Panc1 (cell line): ENCODE measurements around the gene TP53AIP1. TPM values are rescaled to one million over a fixed set of nuclear protein-coding genes. Genes with fewer than 3 reads are reported as not detected.

Source experiments
- ATAC-seq: fragments of 200-7000 bp; cut with Tn5 transposase; 2 replicates; pipeline ENCODE4 v1.9.1; 2020; ENCODE audit warnings: mild to moderate bottlenecking, moderate library complexity
- BruUV-seq: library from RNA; stranded (reverse); fragments of 400-500 nt; replicated peaks from 2 replicates; lab custom pipeline; 2021; lab: Mats Ljungman, UMichigan
- CTCF ChIA-PET: fragments of 300-600 bp; sonication (Branson Sonifier 250); formaldehyde crosslinking; loops from one replicate; lab custom pipeline; 2022; ENCODE audit warnings: antibody characterized with exemption; lab: Charles Lee
- POLR2A ChIA-PET: fragments of 300-600 bp; sonication (Branson Sonifier 250); formaldehyde crosslinking; loops from one replicate; lab custom pipeline; 2022; ENCODE audit warnings: antibody characterized with exemption; lab: Charles Lee
- DNase-seq: peaks from one replicate; pipeline ENCODE4 v3.0.0-alpha.2; 2010; ENCODE audit warnings: low read depth, low spot score
- H3K27ac ChIP-seq: 2 replicates; pipeline ENCODE4 v1.5.1; 2011; ENCODE audit warnings: mild to moderate bottlenecking, low read length, inconsistent platforms
- H3K27me3 ChIP-seq: fragments of 200-500 bp; sonication (Bioruptor generic); 2 replicates; pipeline ENCODE4 v1.6.0; 2014; ENCODE audit warnings: low read length, inconsistent platforms; ENCODE audit not compliant: control insufficient read depth, insufficient read depth
- H3K36me3 ChIP-seq: fragments of 200-500 bp; sonication (Bioruptor generic); 2 replicates; pipeline ENCODE4 v1.5.1; 2014; ENCODE audit warnings: inconsistent platforms, mild to moderate bottlenecking, low read length, moderate library complexity; ENCODE audit not compliant: control insufficient read depth, insufficient read depth
- H3K4me1 ChIP-seq: 2 replicates; pipeline ENCODE4 v1.5.1; 2011; ENCODE audit warnings: inconsistent platforms, mild to moderate bottlenecking, low read length, moderate library complexity; ENCODE audit not compliant: control insufficient read depth, insufficient read depth
- H3K4me3 ChIP-seq, 2 experiments: 2 replicates each; pipeline ENCODE4 v1.5.1; 2011 to 2012; ENCODE audit warnings: low read depth in 2 of 2, low read length in 2 of 2, mild to moderate bottlenecking in 2 of 2, inconsistent platforms in 1 of 2, moderate library complexity in 1 of 2
- H3K9me3 ChIP-seq: fragments of 200-500 bp; sonication (Bioruptor generic); 2 replicates; pipeline ENCODE4 v1.5.1; 2014; ENCODE audit warnings: low read depth, mild to moderate bottlenecking, inconsistent platforms, low read length, moderate library complexity; ENCODE audit not compliant: control insufficient read depth, insufficient read depth
- POLR2AphosphoS5 ChIP-seq: IDR thresholded peaks from 2 replicates; pipeline ENCODE4 v1.6.1; 2012; ENCODE audit warnings: mild to moderate bottlenecking, low read depth, low read length, moderate library complexity
- SIN3A ChIP-seq: IDR thresholded peaks from 2 replicates; pipeline ENCODE4 v1.6.1; 2012; ENCODE audit warnings: low read depth, mild to moderate bottlenecking, low read length, moderate library complexity, borderline replicate concordance; ENCODE audit not compliant: insufficient read depth
- TCF7L2 ChIP-seq: IDR thresholded peaks from 2 replicates; pipeline ENCODE4 v1.6.1; 2011; ENCODE audit warnings: mild to moderate bottlenecking, low read depth, low read length, inconsistent platforms
- in situ Hi-C: cut with HindIII; loops from 2 replicates; pipeline ENCODE4 v1.10.0; 2016; ENCODE audit warnings: low sequenced_read_pairs, low pct_unique_long_range_greater_than_20kb
- intact Hi-C: fragments of 100-400 bp; cut with micrococcal nuclease; formaldehyde crosslinking; loops from one replicate; pipeline ENCODE4 v1.10.0; 2022; ENCODE audit not compliant: unreplicated experiment
- total RNA-seq: library from RNA; stranded (reverse); gene quantifications from one replicate; pipeline ENCODE4 v1.2.1, GENCODE V29; 2021; ENCODE audit not compliant: unreplicated experiment
- TF ChIP-seq, protein P1 (sequence below), 2 experiments: IDR thresholded peaks; 2 replicates each; pipeline ENCODE4 v1.6.1; 2011 to 2012; ENCODE audit warnings: low read depth in 2 of 2, control low read depth in 1 of 2, low read length in 1 of 2, mild to moderate bottlenecking in 1 of 2, moderate library complexity in 1 of 2; ENCODE audit not compliant: insufficient read depth in 1 of 2
- TF ChIP-seq, protein P2 (sequence below): fragments of 450-650 bp; IDR thresholded peaks from 2 replicates; pipeline ENCODE4 v1.5.1; 2017; ENCODE audit warnings: mild to moderate bottlenecking

TP53AIP1 gene
- total RNA-seq, 1 experiment from 2014 or later, result 0.08 TPM

DNA sequence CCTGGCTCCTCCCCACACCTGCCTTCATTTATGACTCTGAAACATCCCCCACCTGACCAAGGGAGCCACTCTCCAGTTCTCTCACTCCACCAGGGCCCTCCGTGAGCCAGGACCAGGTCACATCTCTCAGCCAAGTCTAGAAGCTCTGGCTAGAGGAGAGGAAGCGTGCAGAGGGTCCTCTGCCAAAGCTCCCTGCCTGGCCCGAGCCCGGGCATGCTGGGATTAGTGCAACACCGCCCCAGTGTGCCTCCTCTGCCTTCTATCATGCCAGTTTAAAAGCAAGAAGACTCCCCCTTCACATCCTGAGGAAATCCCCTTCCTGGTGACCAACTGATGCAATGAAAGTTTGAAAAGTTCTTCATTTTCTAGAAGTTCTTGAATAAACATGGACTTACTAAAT is 23.5 kb downstream of the TP53AIP1 start:
- intact Hi-C loops, result no loop called here
- ChIA-PET CTCF (interaction anchor here (0.6 kb wide), 1 partner anchor 13 kb away, joined by 4 read pairs; no protein-coding TSS in a partner anchor), POLR2A (no interaction called here)
- DNase-seq, result no peak
- H3K27me3 ChIP-seq, result no peaks in the 10 kb centered on the region
- H3K36me3 ChIP-seq, result no peaks in the 10 kb centered on the region
- no peak overlapping the region for H3K27ac ChIP-seq
- H3K4me3 ChIP-seq, result no peak overlapping the region
- no peaks in the 10 kb centered on the region for H3K4me1 ChIP-seq
- TF ChIP-seq TCF7L2 (no peak), SIN3A (no peak), POLR2AphosphoS5 (no peak)
- TF ChIP-seq, protein P1, sequence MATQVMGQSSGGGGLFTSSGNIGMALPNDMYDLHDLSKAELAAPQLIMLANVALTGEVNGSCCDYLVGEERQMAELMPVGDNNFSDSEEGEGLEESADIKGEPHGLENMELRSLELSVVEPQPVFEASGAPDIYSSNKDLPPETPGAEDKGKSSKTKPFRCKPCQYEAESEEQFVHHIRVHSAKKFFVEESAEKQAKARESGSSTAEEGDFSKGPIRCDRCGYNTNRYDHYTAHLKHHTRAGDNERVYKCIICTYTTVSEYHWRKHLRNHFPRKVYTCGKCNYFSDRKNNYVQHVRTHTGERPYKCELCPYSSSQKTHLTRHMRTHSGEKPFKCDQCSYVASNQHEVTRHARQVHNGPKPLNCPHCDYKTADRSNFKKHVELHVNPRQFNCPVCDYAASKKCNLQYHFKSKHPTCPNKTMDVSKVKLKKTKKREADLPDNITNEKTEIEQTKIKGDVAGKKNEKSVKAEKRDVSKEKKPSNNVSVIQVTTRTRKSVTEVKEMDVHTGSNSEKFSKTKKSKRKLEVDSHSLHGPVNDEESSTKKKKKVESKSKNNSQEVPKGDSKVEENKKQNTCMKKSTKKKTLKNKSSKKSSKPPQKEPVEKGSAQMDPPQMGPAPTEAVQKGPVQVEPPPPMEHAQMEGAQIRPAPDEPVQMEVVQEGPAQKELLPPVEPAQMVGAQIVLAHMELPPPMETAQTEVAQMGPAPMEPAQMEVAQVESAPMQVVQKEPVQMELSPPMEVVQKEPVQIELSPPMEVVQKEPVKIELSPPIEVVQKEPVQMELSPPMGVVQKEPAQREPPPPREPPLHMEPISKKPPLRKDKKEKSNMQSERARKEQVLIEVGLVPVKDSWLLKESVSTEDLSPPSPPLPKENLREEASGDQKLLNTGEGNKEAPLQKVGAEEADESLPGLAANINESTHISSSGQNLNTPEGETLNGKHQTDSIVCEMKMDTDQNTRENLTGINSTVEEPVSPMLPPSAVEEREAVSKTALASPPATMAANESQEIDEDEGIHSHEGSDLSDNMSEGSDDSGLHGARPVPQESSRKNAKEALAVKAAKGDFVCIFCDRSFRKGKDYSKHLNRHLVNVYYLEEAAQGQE (IDR thresholded peaks at IDR 0.05; ENCODE audit: insufficient read depth in 1 of 2, low read depth in 2 of 2, low read length in 1 of 2), result no peak
- TF ChIP-seq, protein P2, sequence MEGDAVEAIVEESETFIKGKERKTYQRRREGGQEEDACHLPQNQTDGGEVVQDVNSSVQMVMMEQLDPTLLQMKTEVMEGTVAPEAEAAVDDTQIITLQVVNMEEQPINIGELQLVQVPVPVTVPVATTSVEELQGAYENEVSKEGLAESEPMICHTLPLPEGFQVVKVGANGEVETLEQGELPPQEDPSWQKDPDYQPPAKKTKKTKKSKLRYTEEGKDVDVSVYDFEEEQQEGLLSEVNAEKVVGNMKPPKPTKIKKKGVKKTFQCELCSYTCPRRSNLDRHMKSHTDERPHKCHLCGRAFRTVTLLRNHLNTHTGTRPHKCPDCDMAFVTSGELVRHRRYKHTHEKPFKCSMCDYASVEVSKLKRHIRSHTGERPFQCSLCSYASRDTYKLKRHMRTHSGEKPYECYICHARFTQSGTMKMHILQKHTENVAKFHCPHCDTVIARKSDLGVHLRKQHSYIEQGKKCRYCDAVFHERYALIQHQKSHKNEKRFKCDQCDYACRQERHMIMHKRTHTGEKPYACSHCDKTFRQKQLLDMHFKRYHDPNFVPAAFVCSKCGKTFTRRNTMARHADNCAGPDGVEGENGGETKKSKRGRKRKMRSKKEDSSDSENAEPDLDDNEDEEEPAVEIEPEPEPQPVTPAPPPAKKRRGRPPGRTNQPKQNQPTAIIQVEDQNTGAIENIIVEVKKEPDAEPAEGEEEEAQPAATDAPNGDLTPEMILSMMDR, result no peak
- H3K9me3 ChIP-seq, result no peaks in the 10 kb centered on the region
- no peak for ATAC-seq
- BruUV-seq, result no TSS peak
- in situ Hi-C loops, result no loop called here

DNA sequence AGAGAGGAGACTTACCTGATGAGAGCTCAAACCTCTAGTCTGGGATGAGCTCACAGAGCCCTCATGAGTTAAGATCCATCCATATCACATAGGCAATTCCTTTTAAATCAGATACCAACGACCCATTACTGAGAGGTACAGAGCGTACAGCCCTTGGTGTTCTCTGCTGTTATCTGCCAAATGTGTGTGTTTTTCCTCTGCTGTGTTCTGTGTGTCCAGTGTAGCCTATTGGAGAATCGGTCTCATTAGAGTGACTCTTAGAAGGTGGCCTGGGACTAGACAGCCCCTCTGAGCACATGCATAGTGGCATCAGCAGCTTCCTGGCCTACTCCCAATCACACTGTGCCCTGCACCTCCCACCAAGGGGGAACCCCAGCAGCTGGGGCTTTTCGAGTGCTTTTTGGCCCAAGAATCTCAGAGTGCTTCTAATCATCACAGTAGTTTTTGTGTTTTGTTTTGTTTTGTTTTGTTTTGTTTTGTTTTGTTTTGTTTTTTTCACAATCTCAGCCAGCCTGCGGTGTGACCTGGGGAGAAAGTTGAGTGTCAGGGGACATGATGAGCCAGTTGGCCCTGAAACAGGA is 25.4 kb downstream of the TP53AIP1 start:
- in situ Hi-C loops, result no loop called here
- intact Hi-C loops, result no loop called here
- Histone ChIP-seq H3K36me3 (no peaks in the 10 kb centered on the region), H3K27me3 (no peaks in the 10 kb centered on the region), H3K27ac (no peak overlapping the region), H3K4me3 (no peak overlapping the region), H3K9me3 (no peaks in the 10 kb centered on the region), H3K4me1 (no peaks in the 10 kb centered on the region)
- DNase-seq (no peak), ATAC-seq (no peak)
- BruUV-seq, result no TSS peak
- ChIA-PET POLR2A (interaction anchor here (0.7 kb wide), 1 partner anchor 17 kb away, joined by 6 read pairs; no protein-coding TSS in a partner anchor), CTCF (no interaction called here)
- TF ChIP-seq TCF7L2 (no peak), SIN3A (no peak), POLR2AphosphoS5 (no peak)
- TF ChIP-seq, protein P2, result no peak
- TF ChIP-seq, protein P1 (IDR thresholded peaks at IDR 0.05; ENCODE audit: insufficient read depth in 1 of 2, low read depth in 2 of 2, low read length in 1 of 2), result no peak
